Right lobe of liver (tissue), 6 donors: ENCODE data around the gene CIZ1. TPM values are rescaled to one million over a fixed set of nuclear protein-coding genes. Genes with fewer than 3 reads are reported as not detected.

ENCODE experiments used
- ATAC-seq, 4 donors: fragments of 200-7000 bp; cut with Tn5 transposase; one replicate each; pipeline ENCODE4 v1.9.1; 2020; ENCODE audit warnings: mild to moderate bottlenecking in 4 of 4, moderate library complexity in 4 of 4
- DNase-seq, 3 donors: peaks; one replicate each; pipeline ENCODE4 v3.0.0-alpha.2; 2020
- H3K27ac ChIP-seq, 3 donors: fragments of 200-600 bp; one replicate each; pipeline ENCODE4 v1.8.0; 2022
- H3K27me3 ChIP-seq, 2 donors: fragments of 200-600 bp; one replicate each; pipeline ENCODE4 v1.8.0; 2022
- H3K36me3 ChIP-seq, 4 donors: fragments of 200-600 bp; sonication (generic) in 1 of 4; one replicate each; pipeline versions ENCODE4 v1.5.1 to v1.8.0; 2017 to 2022; ENCODE audit warnings: control low read depth in 1 of 4
- H3K4me1 ChIP-seq, 4 donors: fragments of 200-600 bp; sonication (generic) in 1 of 4; one replicate each; pipeline versions ENCODE4 v1.5.1 to v1.8.0; 2017 to 2022; ENCODE audit warnings: control low read depth in 1 of 4
- H3K4me3 ChIP-seq, 3 donors: fragments of 200-600 bp; one replicate each; pipeline ENCODE4 v1.8.0; 2022
- H3K9me3 ChIP-seq, 4 donors: fragments of 200-600 bp; sonication (generic) in 1 of 4; one replicate each; pipeline versions ENCODE4 v1.5.1 to v1.8.0; 2017 to 2022; ENCODE audit warnings: control low read depth in 1 of 4
- CTCF ChIP-seq, 4 donors: fragments of 200-600 bp in 3 of 4; fragments of 450-650 bp in 1 of 4; IDR thresholded peaks; one replicate each; pipeline versions ENCODE4 v1.5.1 to v1.8.0; 2016 to 2022; ENCODE audit warnings: antibody characterized with exemption in 4 of 4, mild to moderate bottlenecking in 2 of 4
- POLR2A ChIP-seq: fragments of 450-650 bp; IDR thresholded peaks from one replicate; pipeline ENCODE4 v1.6.1; 2017; ENCODE audit warnings: antibody characterized with exemption, mild to moderate bottlenecking
- WGBS: methylation state at CpG from one replicate; pipeline ENCODE4 v1.1.6; 2018; ENCODE audit warnings: low coverage, low lambda C conversion rate; ENCODE audit not compliant: insufficient coverage; ENCODE audit errors: missing lambda C conversion rate; 5-methylcytosine and 5-hydroxymethylcytosine counted together
- intact Hi-C, 2 donors: fragments of 100-400 bp; cut with DNase I; formaldehyde crosslinking; loops; one replicate each; pipeline versions ENCODE4 v1.11.2 to v1.14.1; 2022
- total RNA-seq, 6 experiments: library from RNA; depleted of rRNA in 2 of 6; stranded (reverse); fragments of >200 nt in 2 of 6; fragmentation: NEBNext Ultra II Directional in 3 of 6; extraction: Animal tissue kit (Norgen Biotek cat#: 25700) in 3 of 6; gene quantifications; one replicate each; pipeline versions ENCODE4 v1.1.0 to v1.2.4, GENCODE V29; 2016 to 2023
- donor health status: DM: no; HTN: yes; CAD: no.
- donor health status: DM: no; HTN: no; CAD: no.
- donor health status: DM: no; HTN: no; CAD: no.
- donor health status: DM: no; HTN: yes; CAD: no.
- donor health status: DM: no; HTN: yes; CAD: no.

Gene CIZ1
- total RNA-seq, 6 experiments from 2014 or later = 15.9 to 33.5 (median 24.0) TPM

- TF ChIP-seq CTCF (IDR thresholded peaks at IDR 0.05) (no peak), POLR2A (no peak)
- H3K27me3 ChIP-seq = no peaks in the 10 kb centered on the region
- H3K4me3 ChIP-seq = no peak overlapping the region
- WGBS = 100% methylated on average over 1 of the region's 1 CpG
- H3K9me3 ChIP-seq = no peaks in the 10 kb centered on the region
- ATAC-seq (no peak), DNase-seq (no peak)
- intact Hi-C loops = no loop called here
- no peak overlapping the region for H3K27ac ChIP-seq
- peaks cover 0 to 17% (median 5%) of the 10 kb centered on the region in 4 donors for H3K4me1 ChIP-seq
- peaks cover 0 to 20% (median 0%) of the 10 kb centered on the region in 4 donors for H3K36me3 ChIP-seq
These were observed 3.2 kb downstream of the CIZ1 start for GRCh38 chr9:128188209-128188608.

- no peak overlapping the region for H3K4me3 ChIP-seq
- peaks cover 0 to 24% (median 0%) of the 10 kb centered on the region in 4 donors for H3K36me3 ChIP-seq
- intact Hi-C loops = no loop called here
These were observed 4.0 kb downstream of the CIZ1 start for GRCh38 chr9:128187361-128187760.

GRCh38 chr9:128185979-128186965 is 5.1 kb downstream of the CIZ1 start:
- Histone ChIP-seq H3K36me3 (peaks cover 0 to 24% (median 0%) of the 10 kb centered on the region in 4 donors), H3K9me3 (no peaks in the 10 kb centered on the region), H3K27ac (no peak overlapping the region), H3K4me1 (peaks cover 0 to 10% (median 5%) of the 10 kb centered on the region in 4 donors), H3K27me3 (no peaks in the 10 kb centered on the region), H3K4me3 (no peak overlapping the region)
- TF ChIP-seq POLR2A = no peak
- TF ChIP-seq CTCF (IDR thresholded peaks at IDR 0.05) = no peak
- intact Hi-C loops = no loop called here
- whole genome bisulfite sequencing = 93% methylated on average over 4 of the region's 11 CpGs
- no peak for ATAC-seq
- DNase-seq = no peak

More at GRCh38 chr9:128187361-128187760, 4.0 kb downstream of the CIZ1 start:
- DNase-seq (no peak), ATAC-seq (no peak)
- WGBS = 86% methylated on average over 2 of the region's 2 CpGs
- peaks cover 0 to 11% (median 5%) of the 10 kb centered on the region in 4 donors for H3K4me1 ChIP-seq
- no peaks in the 10 kb centered on the region for H3K9me3 ChIP-seq
- no peaks in the 10 kb centered on the region for H3K27me3 ChIP-seq
- TF ChIP-seq POLR2A (no peak), CTCF (IDR thresholded peaks at IDR 0.05) (no peak)
- no peak overlapping the region for H3K27ac ChIP-seq

GRCh38 chr9:128182893-128183588 is 8.3 kb downstream of the CIZ1 start:
- H3K27ac ChIP-seq = no peak overlapping the region
- no peaks in the 10 kb centered on the region for H3K9me3 ChIP-seq
- H3K4me1 ChIP-seq = no peaks in the 10 kb centered on the region
- TF ChIP-seq POLR2A (no peak), CTCF (IDR thresholded peaks at IDR 0.05) (no peak)
- intact Hi-C loops = no loop called here
- H3K27me3 ChIP-seq = no peaks in the 10 kb centered on the region
- ATAC-seq (no peak), DNase-seq (no peak)
- H3K36me3 ChIP-seq = peaks cover 5 to 47% (median 17%) of the 10 kb centered on the region in 4 donors
- 90% methylated on average over 3 of the region's 12 CpGs for WGBS
- no peak overlapping the region for H3K4me3 ChIP-seq
